ENCODE data around the gene UCKL1.

UCKL1 gene

DNA sequence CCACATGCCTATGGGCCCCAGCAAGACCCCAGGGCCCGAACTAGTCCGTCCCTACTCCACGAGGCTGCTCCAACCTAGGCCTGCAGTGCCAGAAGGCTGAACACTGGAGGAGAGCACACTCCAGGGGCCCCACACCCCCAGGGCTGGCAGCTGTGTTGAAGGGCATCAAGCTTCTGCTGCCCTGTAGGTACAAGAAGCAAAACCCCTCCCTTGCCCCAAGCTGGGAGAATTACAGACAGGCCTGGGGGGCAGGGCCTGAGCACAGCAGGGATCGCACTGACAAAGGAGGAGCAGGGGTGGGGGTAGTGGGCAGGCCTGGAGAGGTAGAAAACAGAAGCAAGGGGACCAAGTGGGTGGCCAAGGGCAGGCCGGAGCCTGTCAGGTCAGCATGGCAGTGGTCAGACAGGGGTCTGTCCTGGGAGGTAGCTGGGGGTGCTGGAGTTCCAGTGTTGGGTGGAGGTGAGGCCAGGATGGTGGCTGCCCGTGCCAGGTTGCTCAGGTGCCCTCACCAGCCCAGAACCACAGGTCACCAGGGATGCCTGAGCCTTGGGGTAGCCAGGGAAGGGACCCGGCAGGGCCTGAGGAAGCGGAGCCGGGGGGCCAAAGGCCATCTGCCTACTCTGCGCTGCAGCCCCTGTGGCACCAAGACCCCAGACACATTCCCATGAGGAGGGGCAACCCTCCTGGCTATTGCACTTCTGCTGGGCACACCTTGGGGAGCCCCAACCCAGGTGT, 2.9 kb upstream of the UCKL1 start:
- no peak for FAIRE-seq

DNA sequence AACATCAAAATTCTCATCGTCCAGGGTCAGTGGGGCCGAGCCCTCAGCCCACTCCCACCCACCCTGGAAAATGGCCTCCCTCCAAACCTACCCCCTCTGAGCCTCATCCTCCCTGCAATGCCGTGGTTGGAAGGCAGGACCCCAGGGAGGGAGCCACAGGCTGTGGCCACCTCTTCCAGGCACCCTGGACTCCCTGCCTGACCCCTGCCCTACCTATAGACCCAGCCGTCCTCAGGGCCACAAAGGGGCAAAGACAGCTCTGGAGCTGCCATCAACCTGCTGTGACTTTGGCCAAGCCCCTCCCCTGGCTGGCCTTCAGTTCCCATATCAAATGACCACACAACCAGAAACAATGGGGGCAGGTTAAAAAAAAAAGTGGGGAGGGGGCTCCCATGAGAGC, 2.3 kb upstream of the UCKL1 start:
- no peak for FAIRE-seq

GRCh38 chr20:63957690-63958441, 1.6 kb upstream of the UCKL1 start:
- no peak for FAIRE-seq

DNA sequence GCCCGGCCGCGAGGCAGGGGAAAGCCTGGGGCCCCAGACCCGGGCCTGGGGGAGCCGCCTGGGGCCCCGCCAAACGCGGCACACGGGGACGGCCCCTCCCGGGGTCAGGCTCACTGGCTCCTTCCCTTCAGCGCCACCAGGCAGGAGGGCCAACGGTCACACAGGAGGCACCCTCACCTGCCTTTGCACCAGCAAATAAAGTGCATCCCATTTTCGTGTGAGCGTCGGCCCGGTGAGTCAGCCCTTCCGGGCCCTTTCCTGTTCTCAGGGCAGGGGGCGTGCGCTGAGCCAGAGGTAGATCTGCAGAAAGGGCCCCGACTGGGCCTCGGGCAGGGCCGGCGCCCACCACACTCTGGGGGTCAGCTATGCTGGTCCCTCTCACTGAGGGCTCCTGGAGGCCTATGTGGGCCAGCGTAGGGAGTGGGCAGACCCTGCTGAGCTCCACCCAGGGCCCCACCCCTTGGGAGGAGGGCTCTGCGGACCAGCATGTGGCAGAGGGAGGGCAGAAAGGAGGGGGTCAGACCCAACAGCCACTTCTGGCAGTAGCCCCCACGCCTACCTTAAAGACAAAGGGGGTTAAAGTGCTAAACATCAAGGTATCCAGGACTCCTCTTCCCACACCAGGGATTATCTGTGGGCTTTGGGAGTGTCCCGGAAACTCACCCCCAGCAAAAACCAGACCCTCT, 931 bp upstream of the UCKL1 start:
- no peak for FAIRE-seq

- FAIRE-seq: no peak
These were observed 418 bp upstream of the UCKL1 start for GRCh38 chr20:63956664-63957003.

GRCh38 chr20:63955281-63955826, 862 bp downstream of the UCKL1 start:
- no peak for FAIRE-seq

DNA sequence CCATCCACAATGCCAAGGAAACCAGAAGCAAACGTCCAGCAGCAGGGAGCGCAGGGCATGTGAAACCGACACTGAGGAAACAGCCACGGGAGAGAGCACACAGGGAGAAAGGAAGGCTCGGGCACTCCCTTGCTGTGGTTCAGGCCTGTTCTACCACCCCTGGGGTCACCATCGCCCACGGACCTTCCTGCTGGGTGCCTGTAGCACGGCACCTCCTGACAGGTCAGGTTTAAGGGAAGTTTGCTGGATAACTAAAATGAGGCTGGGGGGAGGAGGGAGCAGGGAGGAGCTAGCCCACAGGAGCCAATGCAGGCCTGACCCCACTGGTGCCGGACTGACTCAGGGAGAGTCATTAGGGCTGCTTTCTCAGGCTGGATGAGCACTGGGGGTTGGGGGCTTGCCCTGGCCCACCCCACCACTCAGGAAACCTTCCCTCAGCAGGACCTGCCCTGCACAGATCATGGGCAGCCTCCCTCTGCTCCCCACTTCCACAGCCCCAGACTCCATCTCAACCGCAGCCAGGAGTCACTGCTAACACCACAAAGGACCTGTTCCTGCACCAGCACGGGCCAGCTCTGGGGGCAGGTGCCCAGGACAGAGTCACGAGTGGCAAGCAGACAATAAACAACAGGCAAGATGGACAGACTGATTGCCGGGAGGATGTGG, 2.3 kb downstream of the UCKL1 start:
- no peak for FAIRE-seq

DNA sequence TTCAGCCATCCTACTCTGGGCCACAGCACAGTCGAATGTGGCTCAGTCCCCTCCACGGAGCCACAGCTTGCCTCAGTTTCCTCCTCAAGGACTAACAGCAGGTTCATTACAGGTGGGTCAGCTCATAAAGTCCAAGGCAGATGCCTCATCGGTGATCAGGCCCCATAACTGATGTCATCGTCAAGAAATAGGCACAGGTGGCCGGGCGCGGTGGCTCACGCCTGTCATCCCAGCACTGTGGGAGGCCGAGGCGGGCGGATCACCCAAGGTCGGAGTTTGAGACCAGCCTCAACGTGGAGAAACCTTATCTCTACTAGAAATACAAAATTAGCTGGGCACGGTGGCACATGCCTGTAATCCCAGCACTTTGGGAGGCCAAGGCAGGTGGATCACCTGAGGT, 3.4 kb downstream of the UCKL1 start:
- no peak for FAIRE-seq

- FAIRE-seq: no peak
These were observed 4.0 kb downstream of the UCKL1 start for GRCh38 chr20:63952210-63952535.

GRCh38 chr20:63951398-63952209, 4.6 kb downstream of the UCKL1 start:
- no peak for FAIRE-seq

DNA sequence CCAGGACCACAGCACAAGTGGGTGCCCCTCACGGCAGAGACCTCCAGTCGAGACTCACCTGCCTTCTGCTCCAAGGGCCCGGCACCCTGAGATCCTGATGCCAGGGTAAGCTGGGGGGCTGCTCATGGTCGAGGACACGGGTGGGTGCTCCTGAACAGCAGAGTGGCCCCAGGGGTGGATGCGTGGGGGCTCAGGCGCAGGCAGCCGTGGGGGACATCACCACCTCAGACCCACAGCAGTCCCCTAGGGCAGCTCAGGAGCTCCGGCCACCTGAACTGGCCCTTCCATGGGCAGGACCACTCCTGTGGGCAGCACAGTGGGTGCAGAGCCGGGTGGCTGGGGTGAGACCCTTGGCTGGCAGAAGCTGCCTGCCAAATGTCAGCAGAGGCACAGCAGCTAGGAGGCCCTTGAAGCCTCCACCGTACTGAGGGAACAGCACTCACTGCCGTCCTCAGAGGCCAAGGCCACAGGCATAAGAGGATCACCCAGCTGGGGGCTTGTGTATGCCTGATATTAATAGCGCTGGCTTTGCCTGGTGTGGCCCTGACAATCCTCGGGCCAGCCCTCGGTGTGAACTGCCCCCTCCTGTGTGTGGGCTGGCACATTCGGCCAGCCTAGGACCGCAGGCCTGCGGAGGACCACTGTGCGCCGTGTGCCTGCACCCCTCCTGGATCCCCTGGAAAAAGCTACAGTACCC, 5.4 kb downstream of the UCKL1 start:
- FAIRE-seq: no peak

DNA sequence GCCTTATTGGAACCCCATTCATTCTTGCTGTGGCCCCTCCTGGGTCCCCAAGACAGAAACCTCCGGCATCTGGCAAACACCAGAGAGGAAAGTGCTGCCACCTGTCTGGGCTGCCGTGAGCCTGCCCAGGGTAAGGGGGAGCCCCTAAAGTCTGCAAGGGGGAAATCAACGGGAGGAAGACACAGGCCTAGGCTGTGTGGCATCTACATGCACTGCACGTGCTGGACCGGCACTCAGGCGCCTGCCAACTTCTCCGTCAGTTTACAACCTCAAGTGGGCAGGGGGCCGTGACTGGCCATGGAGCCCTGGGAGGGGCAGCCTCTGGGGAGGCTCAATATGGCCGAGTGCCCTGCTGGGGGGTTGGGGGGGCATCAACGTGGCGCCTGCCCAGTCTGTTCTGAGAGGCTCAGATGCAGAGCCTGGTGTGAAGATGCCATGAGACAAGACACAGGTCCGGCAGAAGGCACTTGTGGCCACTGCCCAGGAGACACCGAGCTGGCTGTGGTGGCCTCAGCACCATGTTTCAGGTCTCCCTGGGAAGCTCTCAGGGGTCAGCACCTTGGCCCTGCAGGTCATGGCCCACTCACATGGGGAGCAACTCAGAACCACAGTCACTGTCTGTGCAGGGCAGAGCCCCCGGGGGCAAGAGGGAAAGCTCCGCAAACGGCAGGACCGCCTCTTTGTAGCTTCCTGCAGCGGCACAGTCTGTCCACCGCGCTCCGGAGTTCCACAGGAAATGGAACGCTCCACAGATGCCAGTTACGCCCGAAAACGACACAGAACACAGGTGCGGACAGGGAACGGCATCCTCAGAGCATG, 8.4 kb downstream of the UCKL1 start:
- no peak for FAIRE-seq

- no peak for FAIRE-seq
These were observed 9.1 kb downstream of the UCKL1 start for GRCh38 chr20:63946986-63947637.

DNA sequence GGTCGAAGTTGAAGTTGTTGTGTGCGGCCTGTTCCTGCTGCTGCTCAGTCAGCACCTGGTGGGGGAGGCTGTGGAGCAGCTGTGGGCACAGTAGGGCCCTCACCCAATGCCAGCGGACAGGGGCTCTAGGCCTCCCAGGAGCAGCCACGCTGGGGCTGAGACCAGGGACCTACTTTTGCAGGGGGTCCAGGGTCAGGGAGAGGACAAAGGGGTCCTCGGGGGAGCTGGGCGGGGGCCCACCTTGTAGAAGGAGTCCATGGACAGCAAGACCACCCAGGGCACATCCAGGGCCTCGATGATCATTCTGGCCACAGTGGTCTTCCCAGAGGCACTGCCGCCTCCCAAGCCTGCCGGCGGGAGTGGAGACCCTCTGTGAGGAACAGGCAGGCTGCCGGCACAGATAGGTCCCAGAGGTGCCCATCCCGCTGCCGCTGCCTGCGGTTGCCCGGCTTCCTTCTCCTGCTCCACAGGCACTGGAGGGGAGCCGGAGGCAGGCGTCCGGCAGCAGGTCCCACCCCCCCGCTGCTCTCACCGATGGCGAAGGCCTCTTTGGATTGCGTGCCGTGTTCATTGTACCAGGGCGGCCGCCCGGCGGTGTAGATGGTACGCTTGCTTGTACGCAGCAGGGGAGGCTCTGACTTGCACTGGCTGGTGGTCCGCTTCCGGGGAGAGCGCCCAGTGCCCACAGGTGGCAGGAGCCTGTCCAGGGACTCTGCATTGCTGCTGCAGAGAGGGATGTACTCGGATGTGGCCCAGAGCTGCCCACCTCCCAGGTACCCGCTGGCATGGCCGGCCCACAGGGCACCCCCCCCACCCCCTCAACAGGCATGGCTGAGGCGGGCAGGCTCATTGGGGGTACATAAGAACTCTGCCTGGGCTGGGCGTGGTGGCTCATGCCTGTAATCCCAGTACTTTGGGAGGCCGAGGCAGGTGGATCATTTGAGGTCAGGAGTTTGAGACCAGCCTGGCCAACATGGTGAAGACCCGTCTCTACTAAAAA, 10.0 kb downstream of the UCKL1 start:
- no peak for FAIRE-seq

DNA sequence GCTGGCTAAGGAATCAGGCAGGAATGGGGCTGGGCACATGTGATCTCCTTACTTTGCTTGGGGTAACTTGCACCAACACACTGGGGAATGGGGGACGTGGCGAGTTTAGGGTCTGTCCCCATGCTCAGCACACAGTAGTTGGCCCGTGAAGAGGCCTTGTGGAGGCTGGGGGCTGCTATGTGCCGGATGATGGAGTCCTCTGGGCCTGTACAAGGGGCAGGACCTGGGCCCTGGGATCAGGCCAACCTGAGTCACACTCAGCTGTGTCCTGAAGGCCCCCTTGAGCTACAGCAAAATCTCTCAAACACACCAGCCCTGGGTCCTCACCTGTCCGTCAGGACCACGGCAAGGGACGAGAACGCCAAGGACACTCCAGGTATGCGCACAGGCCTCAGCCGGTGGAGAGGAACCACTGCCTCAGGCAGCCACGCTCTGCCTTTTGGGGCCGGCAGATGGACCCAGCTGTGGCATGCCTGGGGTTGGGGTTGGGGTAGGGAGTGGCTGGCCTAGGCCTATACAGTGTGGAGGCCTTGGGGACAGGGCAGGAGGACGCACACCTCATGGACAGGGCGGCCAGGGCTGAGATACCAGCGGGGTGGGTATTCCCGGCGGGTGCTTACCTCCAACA, 11.1 kb downstream of the UCKL1 start:
- FAIRE-seq: no peak

GRCh38 chr20:63944078-63944941, 11.9 kb downstream of the UCKL1 start:
- no peak for FAIRE-seq

GRCh38 chr20:63943808-63944077, 12.5 kb downstream of the UCKL1 start:
- no peak for FAIRE-seq
